ENCODE data around the gene HSBP1L1.

DNA sequence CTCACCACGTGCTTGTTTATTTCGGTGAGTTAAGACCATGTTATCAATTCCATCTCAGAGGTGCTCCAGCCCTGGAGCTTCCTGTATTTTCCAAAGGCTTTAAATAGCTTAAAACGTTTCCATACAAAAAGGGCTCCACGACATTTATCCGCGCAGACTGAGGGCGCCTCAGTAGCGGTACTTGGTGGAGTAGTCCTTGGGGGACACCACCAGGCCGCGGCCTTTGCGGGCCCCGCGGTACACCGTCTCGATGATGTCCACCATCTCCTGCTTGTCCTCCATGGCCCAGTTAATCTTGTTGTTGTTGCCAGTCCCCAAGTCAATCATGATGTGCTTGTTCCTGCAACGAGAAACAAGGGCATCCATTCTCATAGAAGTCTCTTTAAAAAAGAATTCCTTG is 9.1 kb downstream of the HSBP1L1 start:
- TF ChIP-seq ZNF343 (CRISPR knock-in tag; IDR thresholded peaks at IDR 0.05) (no peak), HMG20A (CRISPR knock-in tag; IDR thresholded peaks at IDR 0.05; ENCODE audit: borderline replicate concordance) (no peak), JUN (CRISPR knock-in tag; IDR thresholded peaks at IDR 0.05) (no peak), HNRNPLL (IDR thresholded peaks at IDR 0.05; ENCODE audit: low read depth, low read length, poor library complexity, severe bottlenecking) (no peak), POLR2AphosphoS5 (IDR thresholded peaks at IDR 0.05; ENCODE audit: low read depth, low read length) (no peak), ZNF713 (CRISPR knock-in tag; IDR thresholded peaks at IDR 0.05) (no peak), ZNF605 (CRISPR knock-in tag; IDR thresholded peaks at IDR 0.05) (no peak), MXI1 (IDR thresholded peaks at IDR 0.05; ENCODE audit: borderline replicate concordance, low read depth, low read length) (no peak)

Data from HepG2 (cell line).